KMS-11 (cell line): ENCODE measurements around the gene TBC1D21.
A peak's percentile ranks its signal among the peaks of the same experiment; 100 is the strongest.

ENCODE experiments used
- H2AFZ ChIP-seq: fragments of 200-600 bp; sonication (generic); 2 replicates; pipeline ENCODE4 v1.6.1; 2016; ENCODE audit warnings: antibody characterized with exemption, mixed run types, low read depth
- H3K27ac ChIP-seq: fragments of 200-600 bp; sonication (generic); 2 replicates; pipeline ENCODE4 v1.6.1; 2016; ENCODE audit warnings: mild to moderate bottlenecking, mixed run types
- H3K27me3 ChIP-seq: fragments of 200-600 bp; sonication (generic); 2 replicates; pipeline ENCODE4 v1.6.1; 2017; ENCODE audit warnings: mild to moderate bottlenecking, low read depth, mixed run types, moderate library complexity; ENCODE audit not compliant: insufficient read depth
- H3K36me3 ChIP-seq: fragments of 200-600 bp; sonication (generic); 2 replicates; pipeline ENCODE4 v1.6.1; 2017; ENCODE audit warnings: mild to moderate bottlenecking, mixed run types; ENCODE audit not compliant: insufficient read depth
- H3K4me1 ChIP-seq: fragments of 200-600 bp; sonication (generic); 2 replicates; pipeline ENCODE4 v1.6.1; 2016; ENCODE audit warnings: mild to moderate bottlenecking, low read depth, mixed run types; ENCODE audit not compliant: poor library complexity, severe bottlenecking
- H3K4me2 ChIP-seq: fragments of 200-600 bp; sonication (generic); 2 replicates; pipeline ENCODE4 v1.7.0; 2016; ENCODE audit warnings: mild to moderate bottlenecking, mixed run types
- H3K4me3 ChIP-seq: fragments of 200-600 bp; sonication (generic); IDR thresholded peaks from 2 replicates; pipeline ENCODE4 v1.6.1; 2017; ENCODE audit warnings: low read depth, low read length, mixed read lengths; ENCODE audit not compliant: insufficient read depth
- H3K79me2 ChIP-seq: fragments of 200-600 bp; sonication (generic); 2 replicates; pipeline ENCODE4 v1.6.1; 2016; ENCODE audit warnings: low read depth, mixed run types; ENCODE audit not compliant: insufficient read depth
- H3K9ac ChIP-seq: fragments of 200-600 bp; sonication (generic); 2 replicates; pipeline ENCODE4 v1.6.1; 2016; ENCODE audit warnings: mild to moderate bottlenecking, mixed run types
- H4K20me1 ChIP-seq: fragments of 200-600 bp; sonication (generic); 2 replicates; pipeline ENCODE4 v1.6.1; 2016; ENCODE audit warnings: mild to moderate bottlenecking, mixed run types; ENCODE audit not compliant: insufficient read depth
- CTCF ChIP-seq: fragments of 200-600 bp; sonication (generic); conservative IDR thresholded peaks from 2 replicates; pipeline ENCODE4 v1.6.1; 2017; ENCODE audit warnings: low read depth, mild to moderate bottlenecking, antibody characterized with exemption, low read length, moderate library complexity, mixed read lengths

TBC1D21 gene

GRCh38 chr15:73906346-73907034, 33.1 kb downstream of the TBC1D21 start:
- Histone ChIP-seq H3K4me1 (no peaks in the 10 kb centered on the region), H3K79me2 (no peaks in the 10 kb centered on the region), H3K36me3 (no peaks in the 10 kb centered on the region), H3K9ac (no peak overlapping the region), H3K27me3 (peaks cover 2% of the 10 kb centered on the region; the same call in 1 of the 2 replicates), H3K4me2 (no peak overlapping the region), H4K20me1 (no peaks in the 10 kb centered on the region), H3K27ac (no peak overlapping the region), H2AFZ (no peak overlapping the region), H3K4me3 (no peak overlapping the region)
- no peak for TF ChIP-seq CTCF

DNA sequence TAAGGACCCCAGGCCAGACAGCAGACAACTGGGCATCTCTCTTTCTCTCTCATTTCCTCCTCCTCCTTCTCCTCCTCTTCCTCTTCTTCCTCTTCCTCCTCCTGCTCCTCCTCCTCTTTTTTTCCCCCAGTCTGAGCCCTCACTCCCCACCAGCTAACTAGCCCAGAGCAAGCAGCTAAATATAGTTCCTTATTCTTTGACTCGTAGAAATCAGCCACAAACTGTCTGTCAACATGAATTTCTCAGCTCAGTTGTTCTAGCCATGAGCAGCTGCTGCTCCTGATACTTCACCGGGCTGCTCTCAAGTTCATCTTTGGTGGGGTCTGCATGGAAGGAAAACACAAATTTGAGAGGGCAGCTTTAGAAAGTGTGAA, 33.7 kb downstream of the TBC1D21 start:
- no peak overlapping the region for H3K9ac ChIP-seq
- no peaks in the 10 kb centered on the region for H4K20me1 ChIP-seq
- H3K27me3 ChIP-seq = peaks cover 2% of the 10 kb centered on the region; the same call in 1 of the 2 replicates
- no peaks in the 10 kb centered on the region for H3K4me1 ChIP-seq
- no peak overlapping the region for H3K4me3 ChIP-seq
- no peak for TF ChIP-seq CTCF
- no peak overlapping the region for H3K27ac ChIP-seq
- no peak overlapping the region for H2AFZ ChIP-seq
- H3K36me3 ChIP-seq = no peaks in the 10 kb centered on the region
- no peaks in the 10 kb centered on the region for H3K79me2 ChIP-seq
- H3K4me2 ChIP-seq = no peak overlapping the region

DNA sequence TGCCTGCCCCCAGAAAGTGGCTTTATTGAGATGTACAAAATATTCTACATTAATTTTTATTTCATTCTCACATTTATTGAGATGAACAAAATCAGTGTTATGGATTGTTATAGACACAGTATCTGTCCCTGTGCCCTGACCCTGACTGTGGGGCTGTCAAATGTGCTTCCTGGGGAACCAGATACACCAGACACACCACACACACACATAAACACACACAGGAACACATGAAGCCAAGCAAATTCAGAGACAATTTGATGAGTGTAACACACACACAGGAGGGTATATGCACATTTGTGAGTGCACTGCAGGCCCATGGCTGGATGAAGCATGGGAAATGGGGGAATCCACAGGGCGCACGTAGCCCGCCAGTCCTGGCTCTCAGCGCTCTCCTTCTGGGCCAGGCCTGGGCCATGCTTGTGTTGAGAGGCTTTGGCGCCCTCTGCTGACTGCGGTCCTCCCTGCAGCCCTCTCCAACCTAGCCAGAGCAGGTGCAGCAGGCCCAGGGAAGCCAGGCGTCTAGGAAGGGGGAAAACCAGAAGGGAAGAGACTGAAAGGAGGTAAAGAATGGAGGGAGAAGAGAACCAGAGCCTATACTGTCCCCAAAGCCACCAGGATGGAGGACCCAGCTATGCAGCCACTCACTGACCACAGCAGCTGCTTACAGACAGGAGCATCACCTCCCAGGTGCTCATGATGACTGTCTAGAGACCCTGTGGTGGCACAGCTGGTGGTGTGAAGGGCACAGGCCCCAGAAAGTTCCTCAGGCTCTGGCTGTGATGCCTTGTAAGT, 34.9 kb downstream of the TBC1D21 start:
- H3K79me2 ChIP-seq = no peaks in the 10 kb centered on the region
- H3K27me3 ChIP-seq = peaks cover 2% of the 10 kb centered on the region; the same call in 1 of the 2 replicates
- no peak overlapping the region for H2AFZ ChIP-seq
- no peak overlapping the region for H3K9ac ChIP-seq
- H3K4me3 ChIP-seq = no peak overlapping the region
- H3K36me3 ChIP-seq = no peaks in the 10 kb centered on the region
- H3K4me2 ChIP-seq = no peak overlapping the region
- H3K4me1 ChIP-seq = no peaks in the 10 kb centered on the region
- TF ChIP-seq CTCF = peak; percentile 90
- no peaks in the 10 kb centered on the region for H4K20me1 ChIP-seq
- H3K27ac ChIP-seq = no peak overlapping the region

- no peak overlapping the region for H3K4me2 ChIP-seq
- no peaks in the 10 kb centered on the region for H4K20me1 ChIP-seq
- no peaks in the 10 kb centered on the region for H3K36me3 ChIP-seq
- no peak for TF ChIP-seq CTCF
- H2AFZ ChIP-seq = no peak overlapping the region
- no peak overlapping the region for H3K27ac ChIP-seq
- H3K9ac ChIP-seq = no peak overlapping the region
- H3K4me3 ChIP-seq = no peak overlapping the region
- no peaks in the 10 kb centered on the region for H3K4me1 ChIP-seq
- H3K27me3 ChIP-seq = no peaks in the 10 kb centered on the region
- H3K79me2 ChIP-seq = no peaks in the 10 kb centered on the region
Observed at GRCh38 chr15:73908822-73909122, 35.4 kb downstream of the TBC1D21 start.
